H1 (cell line): ENCODE measurements around the gene LGI4. TPM values are rescaled to one million over a fixed set of nuclear protein-coding genes. Genes with fewer than 3 reads are reported as not detected.

Experiments
- CREB1 ChIP-seq: IDR thresholded peaks from 2 replicates; pipeline ENCODE4 v1.6.1; 2012; ENCODE audit warnings: inconsistent platforms
- GTF2F1 ChIP-seq: IDR thresholded peaks from 2 replicates; pipeline ENCODE4 v1.6.1; 2012; ENCODE audit warnings: low read depth, low read length, improper control_type of control experiment, borderline replicate concordance
- KDM5A ChIP-seq: fragments of 200-600 bp; IDR thresholded peaks from 2 replicates; pipeline ENCODE4 v1.7.1; 2012; ENCODE audit warnings: mild to moderate bottlenecking, low read length, inconsistent platforms, mixed read lengths
- PHF8 ChIP-seq: fragments of 200-600 bp; sonication (generic); conservative IDR thresholded peaks from 2 replicates; pipeline ENCODE4 v1.7.1; 2012; ENCODE audit warnings: low read depth, mild to moderate bottlenecking, inconsistent platforms, low read length, moderate library complexity
- POLR2A ChIP-seq, 2 experiments: IDR thresholded peaks; 1 replicate in 1 of 2; 2 replicates in 1 of 2; pipeline ENCODE4 v1.6.1; 2011; ENCODE audit warnings: low read depth in 2 of 2, low read length in 2 of 2, mild to moderate bottlenecking in 2 of 2; ENCODE audit errors: control extremely low read depth in 1 of 2
- polyA plus RNA-seq, 7 experiments: library from polyadenylated mRNA; depleted of rRNA in 3 of 7; stranded (reverse) in 5 of 7; unstranded in 2 of 7; fragments of >200 nt in 5 of 7; fragments of 200-250 nt in 2 of 7; gene quantifications; 1 replicate in 5 of 7; 2 replicates in 1 of 7; 4 replicates in 1 of 7; pipeline versions ENCODE4 v1.2.1 to v1.2.3, GENCODE V29; 2011 to 2013; ENCODE audit warnings: missing spikeins in 2 of 7, mixed read lengths in 2 of 7
- total RNA-seq: library from RNA; stranded (reverse); fragmentation: NEBNext Ultra II Directional; extraction: Animal tissue kit (Norgen Biotek cat#: 25700); gene quantifications from 2 replicates; pipeline ENCODE4 v1.2.1, GENCODE V29; 2021
- TF ChIP-seq, protein P1 (sequence below): IDR thresholded peaks from 2 replicates; pipeline ENCODE4 v1.6.1; 2012; ENCODE audit warnings: low read length, inconsistent platforms

Gene LGI4
- total and polyA plus RNA-seq, 2 of the 8 experiments (the other 6 are each of a cell fraction or from before 2014, with no cell fraction given) = 2.0 to 8.2 TPM

GRCh38 chr19:35150445-35150844 is 15.6 kb upstream of the LGI4 start (continued):
- TF ChIP-seq, protein P1, sequence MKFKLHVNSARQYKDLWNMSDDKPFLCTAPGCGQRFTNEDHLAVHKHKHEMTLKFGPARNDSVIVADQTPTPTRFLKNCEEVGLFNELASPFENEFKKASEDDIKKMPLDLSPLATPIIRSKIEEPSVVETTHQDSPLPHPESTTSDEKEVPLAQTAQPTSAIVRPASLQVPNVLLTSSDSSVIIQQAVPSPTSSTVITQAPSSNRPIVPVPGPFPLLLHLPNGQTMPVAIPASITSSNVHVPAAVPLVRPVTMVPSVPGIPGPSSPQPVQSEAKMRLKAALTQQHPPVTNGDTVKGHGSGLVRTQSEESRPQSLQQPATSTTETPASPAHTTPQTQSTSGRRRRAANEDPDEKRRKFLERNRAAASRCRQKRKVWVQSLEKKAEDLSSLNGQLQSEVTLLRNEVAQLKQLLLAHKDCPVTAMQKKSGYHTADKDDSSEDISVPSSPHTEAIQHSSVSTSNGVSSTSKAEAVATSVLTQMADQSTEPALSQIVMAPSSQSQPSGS = no peak
- TF ChIP-seq PHF8 (no peak), POLR2A (IDR thresholded peaks at IDR 0.05; ENCODE audit: control extremely low read depth in 1 of 2, low read depth in 2 of 2, low read length in 2 of 2) (no peak), GTF2F1 (no peak), KDM5A (no peak), CREB1 (no peak)
